NCI-H82 (cell line): ENCODE results near the gene GPR55.
A peak's percentile ranks its signal among the peaks of the same experiment; 100 is the strongest.
"Not testable (repeated sequence)": the region's sequence is repeated elsewhere in the genome, so short reads cannot be mapped to it uniquely, and the experiment has no call there.

Source experiments
- DNase-seq: peaks from one replicate; lab custom pipeline; 2025; lab: John Stamatoyannopoulos, UW

GPR55 gene, protein sequence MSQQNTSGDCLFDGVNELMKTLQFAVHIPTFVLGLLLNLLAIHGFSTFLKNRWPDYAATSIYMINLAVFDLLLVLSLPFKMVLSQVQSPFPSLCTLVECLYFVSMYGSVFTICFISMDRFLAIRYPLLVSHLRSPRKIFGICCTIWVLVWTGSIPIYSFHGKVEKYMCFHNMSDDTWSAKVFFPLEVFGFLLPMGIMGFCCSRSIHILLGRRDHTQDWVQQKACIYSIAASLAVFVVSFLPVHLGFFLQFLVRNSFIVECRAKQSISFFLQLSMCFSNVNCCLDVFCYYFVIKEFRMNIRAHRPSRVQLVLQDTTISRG

DNA sequence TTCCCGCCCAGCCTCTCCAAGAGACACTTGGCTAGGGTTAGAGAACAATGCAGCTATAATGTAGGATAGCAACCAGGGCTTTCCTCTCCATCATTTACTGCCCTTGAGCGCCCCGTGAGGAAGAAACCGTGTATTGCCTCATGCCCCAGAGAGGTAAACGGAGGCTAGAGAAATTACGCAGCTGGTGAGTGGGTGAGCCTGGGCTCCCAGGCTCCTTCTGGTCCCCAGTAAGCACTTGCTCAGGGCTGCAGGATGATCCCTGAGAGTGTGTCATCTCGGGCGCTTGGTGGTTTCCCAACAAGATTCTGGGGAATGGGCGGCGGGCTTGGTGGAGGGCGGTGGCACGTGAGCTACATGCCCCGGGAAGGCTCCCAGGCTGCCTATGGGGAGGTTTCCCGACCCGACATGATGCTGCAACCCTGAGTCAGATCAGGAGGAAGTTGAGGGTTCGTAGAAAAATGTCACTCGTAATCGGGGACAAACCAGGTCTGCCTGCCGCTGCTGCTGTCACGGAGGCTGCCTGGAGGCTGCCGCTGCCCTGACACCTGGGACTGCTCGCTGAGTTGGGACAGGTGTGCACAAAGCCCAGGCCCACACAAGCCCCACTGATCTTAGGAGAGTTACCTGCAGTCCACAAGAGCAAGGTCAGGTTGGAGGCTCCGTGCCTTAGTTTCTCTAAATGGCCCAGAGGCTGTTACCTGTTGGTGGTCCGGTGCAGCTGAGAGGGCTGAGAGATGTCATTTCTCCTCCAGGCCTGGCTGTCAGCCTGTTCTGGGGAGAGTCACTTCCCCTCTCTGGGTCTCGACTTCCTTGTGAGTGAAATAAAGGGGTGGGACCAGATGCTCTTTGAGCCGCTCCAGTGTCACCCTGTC lies at the start of gene GPR55:
TSS of gene GPR55 (minus strand) at position 773 of the 872 bp plus-strand sequence. CDS start 14,280 bp downstream, outside the sequence.
- DNase-seq = peak; percentile 64

DNA sequence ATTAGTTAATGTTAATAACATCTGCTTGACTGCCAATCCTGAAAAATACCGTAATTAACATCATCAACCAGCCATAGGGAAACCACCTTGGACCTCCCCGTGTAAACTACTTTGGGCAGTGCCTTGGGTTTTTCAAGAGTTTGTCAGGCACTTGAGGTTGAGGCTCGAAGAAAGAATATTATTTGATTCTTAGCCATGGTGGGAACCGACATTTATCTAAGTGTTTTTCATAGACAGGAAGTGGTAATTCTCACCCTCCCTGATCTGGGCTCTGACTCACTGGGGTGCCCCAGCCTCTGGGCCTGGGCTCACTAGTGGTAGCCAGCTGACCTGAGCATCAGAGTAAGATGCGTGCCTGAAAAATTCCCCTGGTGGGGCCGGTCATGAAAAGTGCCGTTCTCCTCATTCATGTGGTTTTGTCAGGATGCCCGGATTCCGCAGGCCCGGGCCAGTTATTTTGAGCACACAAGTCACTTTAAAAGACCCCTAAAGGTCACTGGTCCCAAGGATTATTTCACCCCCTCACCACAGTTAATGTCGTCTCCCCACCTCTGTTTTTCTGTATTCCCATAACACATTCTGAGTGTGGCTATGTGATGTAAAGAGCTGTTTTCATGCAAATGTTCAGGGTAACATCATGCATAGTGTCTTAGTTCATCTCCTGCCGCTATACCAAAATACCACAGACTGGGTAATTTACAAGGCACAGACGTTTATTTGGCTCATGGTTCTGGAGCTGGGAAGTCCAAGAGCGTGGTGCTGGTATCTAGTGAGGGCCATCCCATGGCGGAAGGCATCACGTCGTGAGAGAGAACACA lies 49.3 kb upstream of the GPR55 start:
- no peak for DNase-seq

DNA sequence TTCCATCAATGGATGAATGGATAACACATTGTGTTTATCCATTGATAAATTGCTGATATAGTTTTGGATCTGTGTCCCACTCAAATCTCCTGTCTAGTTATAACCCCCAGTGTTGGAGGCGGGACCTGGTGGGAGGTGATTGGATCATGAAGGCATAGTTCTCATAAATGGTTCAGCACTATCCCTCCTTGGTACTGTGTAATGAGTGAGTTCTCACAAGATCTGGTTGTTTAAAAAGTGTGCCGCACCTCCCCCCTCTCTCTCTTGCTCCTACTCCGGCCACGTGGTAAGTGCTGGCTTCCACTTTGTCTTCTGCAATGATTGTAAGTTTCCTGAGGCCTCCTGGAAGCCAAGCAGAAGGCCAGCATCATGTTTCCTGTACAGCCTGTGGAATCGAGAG lies 47.0 kb upstream of the GPR55 start:
- DNase-seq = no peak

DNA sequence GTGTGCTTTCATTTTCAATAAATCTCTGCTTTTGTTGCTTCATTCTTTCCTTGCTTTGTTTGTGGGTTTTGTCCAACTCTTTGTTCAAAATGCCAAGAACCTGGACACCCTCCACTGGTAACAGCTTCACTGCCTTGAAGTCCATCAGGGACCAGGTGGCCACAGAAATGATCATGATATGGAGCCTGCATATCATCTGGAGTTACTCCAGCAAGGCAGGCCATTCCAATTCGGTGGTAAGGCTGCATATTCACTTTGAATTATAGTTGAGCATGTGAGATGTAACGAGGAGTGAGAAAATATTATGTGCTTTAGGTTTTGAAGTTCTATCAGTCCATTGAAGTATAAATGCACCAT lies 44.6 kb upstream of the GPR55 start:
- DNase-seq = no peak

DNA sequence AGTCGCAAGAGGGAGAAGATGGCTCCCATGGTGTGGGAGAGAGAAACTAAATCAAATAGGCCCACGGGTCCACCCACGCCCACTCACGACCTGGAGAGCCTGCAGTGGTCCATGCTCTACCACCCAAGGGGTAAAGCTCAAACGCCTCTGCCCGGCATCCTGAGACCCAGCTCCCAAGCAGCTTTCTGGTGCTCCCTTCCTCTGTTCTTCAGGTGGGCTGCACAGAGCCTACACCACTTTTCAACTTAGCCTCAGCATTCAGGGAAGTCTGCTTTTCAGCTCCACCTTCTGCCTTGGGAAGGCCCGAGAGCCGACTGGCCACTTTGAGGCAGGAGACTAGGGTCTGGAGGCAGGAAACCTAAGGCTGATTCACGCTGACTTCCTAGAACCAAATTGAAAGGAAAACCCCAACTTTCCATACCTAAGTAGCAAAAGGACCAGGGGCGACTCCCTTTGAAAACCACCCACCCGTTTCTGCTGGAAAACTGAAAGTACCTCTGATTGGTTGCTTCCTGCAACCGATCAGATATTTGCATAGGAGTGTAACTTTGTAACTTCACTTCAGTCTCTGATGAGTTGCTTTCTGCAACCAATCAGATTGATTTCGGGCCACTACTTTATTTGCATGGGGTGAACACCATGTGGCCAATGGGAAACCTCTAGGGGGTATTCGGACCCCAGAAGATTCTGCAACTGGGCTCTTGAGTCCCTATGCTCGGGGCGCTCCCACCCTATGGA lies 44.0 kb upstream of the GPR55 start:
- DNase-seq = no peak

DNA sequence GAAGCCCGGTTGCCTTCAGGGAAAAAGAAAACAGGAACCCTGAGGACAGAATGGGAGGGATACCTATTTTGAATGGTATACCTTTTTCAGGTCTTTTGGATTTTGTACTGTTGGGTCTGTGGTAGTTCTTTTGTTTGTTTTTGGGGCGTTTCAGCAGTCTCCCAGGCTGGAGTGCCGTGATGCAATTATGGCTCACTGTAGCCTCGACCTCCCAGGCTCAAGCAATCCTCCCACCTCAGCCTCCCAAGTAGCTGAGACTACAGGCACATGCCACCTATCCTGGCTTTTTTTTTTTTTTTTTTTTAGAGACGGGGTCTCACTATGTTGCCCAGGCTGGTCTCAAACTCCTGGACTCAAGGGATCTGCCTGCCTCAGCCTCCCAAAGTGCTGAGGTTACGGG lies 43.3 kb upstream of the GPR55 start:
- DNase-seq = not testable (repeated sequence)

DNA sequence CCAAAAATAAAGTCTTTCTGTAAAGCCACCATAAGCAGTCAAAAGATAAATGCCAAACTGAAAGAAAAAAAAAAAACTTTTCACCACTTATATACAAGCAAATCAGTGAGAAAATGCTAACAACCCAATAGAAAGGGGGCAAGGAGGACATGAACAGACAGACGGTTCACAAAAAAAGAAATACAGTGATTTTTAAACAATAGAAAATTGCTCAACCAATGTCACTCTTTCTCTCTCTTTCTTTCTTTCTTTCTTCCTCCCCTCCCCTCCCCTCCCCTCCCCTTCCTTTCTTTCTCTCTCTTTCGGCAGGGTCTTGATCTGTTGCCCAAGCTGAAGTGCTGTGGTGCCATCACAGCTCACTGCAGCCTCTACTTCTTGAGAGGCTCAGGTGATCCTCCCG lies 42.1 kb upstream of the GPR55 start:
- DNase-seq = no peak

DNA sequence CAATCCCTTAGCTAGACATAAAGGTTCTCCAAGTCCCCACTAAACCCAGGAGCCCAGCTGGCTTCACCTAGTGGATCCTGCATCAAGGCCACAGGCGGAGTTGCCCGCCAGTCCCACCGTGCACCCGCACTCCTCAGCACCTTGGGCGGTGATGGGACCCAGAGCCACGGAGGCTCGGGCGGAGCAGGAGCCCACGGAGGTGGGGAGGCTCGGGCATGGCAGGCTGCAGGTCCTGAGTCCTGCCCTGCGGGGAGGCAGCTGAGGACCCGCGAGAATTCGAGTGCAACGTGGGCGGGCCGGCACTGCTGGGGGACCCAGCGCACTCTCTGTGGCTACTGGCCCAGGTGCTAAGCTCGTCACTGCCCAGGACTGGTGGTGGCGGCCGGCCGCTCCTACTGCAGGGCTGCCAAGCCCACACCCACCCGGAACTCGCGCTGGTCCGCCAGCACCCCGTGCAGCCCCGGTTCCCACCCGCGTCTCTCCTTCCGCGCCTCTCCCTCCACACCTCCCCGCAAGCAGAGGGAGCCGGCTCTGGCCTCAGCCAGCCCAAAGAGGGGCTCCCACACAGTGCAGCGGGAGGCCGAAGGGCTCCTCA lies 39.2 kb upstream of the GPR55 start:
- no peak for DNase-seq

DNA sequence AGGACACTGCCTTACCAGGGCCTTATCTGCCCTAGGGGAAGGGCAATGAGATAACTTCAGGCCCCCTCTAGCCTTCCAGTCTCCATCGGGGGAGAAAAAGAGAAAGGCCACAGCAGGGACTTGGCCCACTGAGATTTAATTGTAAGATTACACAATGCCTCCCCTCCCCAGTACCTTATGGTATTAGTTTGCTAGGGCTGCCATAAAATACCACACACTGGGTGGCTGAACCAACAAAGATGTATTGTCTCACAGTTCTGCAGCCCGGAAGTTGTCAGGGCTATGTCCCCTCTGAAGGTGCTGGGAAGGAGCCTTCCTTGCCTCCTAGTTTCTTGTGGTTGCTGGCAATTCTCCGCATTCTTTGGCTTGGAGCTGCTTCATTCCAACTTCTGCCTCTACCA lies 36.0 kb upstream of the GPR55 start:
- no peak for DNase-seq

DNA sequence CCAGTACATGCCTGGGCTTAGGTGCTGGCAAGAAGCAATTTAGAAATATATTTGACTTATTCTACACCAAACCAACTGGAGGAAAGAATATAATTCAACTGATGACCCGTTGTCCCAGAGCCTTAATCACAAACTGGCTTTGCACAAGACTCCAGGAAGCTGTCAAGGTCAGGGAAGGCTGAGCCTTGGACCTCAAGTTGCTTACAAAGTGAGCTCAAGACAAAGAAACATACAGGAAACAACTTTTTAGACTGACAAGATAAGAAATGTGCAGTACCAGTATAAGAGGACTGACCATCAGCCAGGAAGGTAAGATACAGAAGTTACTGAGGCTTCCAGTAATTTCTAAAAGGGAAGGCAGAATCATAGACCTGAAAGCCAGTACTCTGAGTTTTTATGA lies 35.0 kb upstream of the GPR55 start:
- DNase-seq = no peak

DNA sequence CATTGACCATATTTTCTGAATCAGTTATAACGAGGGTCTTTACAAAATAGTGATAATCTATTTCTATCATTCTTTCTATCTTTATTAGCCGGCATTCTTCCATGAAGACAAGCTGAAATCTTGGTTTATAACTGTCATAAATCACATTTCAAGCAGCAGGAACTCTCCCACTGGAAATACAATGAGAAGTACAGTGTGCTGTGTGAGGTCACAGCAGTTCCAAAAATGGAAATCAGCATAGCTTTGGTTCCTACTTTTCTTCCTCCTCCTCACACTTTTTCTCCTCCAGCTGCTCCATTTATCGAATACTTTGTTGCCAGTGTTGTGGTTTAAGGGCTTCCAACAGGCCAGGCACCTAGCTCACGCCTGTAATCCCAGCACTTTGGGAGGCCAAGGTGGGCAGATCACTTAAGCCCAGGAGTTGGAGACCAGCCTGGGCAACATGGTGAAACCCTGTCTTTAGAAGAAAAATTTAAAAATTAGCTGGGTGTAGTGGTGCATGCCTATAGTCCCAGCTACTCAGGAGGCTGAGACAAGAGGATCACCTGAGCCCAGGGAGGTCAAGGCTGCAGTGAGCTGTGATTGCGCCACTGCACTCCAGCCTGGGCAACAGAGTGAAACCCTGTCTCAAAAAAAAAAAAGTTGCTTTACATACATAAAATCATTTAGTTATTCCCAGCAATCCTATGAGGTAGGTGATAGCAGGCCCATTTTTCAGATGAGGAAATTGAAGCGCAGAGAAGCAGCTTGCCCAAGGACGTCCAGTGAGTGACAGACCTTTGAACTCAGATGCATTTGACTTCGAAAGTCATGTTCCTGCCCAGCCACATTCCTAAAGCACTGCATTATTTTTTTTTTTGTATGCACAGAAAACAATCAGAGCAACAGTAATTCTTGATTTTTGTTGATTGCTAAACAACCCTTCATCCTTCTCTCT lies 34.0 kb upstream of the GPR55 start:
- DNase-seq = no peak

DNA sequence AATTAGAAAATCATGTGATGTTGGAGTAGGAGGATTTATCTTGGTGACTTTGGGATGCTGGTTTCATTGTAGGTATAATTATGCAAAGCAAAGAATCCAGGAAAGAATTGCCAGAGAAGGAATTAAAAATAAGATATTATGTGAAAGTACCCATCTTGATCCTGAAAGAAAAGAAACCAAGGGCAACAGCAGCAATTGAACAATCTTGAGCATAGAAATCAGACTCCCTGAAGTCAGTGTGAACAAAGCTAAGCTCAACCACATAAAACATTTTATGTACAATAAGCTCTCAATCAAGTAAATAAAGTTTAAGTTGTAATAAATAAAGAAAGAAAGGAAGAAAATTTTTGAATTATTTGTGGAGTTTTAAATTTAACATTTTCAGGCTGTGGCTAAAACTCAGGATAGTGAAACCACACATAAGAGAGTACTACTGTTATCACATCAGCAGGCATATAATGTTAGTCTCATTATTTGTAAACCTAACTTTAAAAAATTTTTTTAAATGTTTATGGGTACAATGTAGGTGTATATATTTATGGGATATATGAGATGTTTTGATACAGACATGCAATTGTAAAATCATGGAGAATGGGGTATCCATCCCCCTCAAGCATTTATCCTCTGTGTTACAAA lies 32.8 kb upstream of the GPR55 start:
- no peak for DNase-seq

DNA sequence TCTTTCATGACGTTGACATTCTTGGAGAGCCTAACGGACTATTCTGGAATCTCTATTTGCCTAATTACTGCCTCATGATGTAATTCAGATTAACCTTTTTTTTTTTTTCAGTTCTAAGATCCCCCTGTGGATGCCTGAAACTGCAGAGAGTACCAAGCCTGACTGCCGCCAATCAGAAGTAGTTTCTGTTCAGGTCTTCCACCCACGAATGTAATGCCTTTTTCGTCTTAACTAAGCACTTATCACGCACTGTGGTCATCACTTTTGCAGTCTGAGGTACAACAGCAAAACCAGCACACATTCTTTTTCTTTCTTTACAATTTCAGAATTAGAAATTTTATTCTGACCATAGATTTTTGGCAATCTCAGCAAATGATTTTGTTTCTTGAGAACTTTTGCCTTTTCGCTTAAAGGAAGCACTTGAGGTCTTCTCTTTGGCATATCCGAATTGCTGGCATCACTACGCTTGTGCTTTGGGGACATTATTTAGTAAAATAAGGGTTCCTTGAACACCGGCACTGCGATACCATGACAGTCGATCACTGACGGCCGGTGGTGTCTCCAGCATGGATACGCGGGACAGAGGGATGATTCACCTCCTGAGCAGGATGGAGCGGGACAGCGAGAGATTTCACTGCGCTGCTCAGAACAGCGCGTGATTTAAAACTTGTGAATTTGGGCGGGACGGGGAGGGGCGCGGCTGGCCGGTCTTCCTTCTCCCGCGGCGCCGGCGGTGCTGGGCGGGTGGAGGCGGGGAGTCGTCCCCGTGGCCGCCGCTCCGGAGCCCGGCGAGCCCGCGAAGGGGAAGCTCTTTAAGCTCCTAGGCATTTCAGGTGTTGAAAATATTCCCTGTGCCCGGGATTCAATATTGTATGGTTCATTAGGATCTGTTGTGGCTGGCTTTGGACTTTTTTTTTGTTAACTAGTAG lies 32.0 kb upstream of the GPR55 start:
- DNase-seq = peak; percentile 40

DNA sequence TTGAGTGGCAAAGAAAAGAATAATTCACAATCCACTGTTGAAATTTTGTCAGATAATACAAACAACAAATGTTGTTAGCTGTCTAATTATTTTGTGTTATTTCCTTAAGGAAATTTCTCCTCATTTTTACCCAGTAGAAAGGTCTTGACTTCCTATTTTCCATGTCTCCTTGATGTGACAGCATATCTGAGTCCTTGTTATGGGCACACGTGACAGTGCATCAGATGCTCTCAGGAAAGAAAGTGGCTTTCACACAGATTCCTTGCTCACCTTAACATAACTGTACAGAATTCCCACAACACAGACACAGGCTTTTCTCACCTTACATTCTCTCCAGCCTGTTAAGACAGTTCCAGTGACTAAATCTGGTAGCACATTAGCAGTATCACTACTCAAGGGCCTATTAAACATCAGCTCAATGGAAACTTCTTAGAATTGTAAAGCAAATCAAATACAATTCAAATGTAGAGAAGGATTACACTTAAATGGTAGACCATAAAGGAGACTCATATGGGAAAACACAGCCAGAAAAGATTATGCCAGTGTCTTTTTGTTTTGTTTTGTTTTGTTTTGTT lies 30.2 kb upstream of the GPR55 start:
- no peak for DNase-seq

DNA sequence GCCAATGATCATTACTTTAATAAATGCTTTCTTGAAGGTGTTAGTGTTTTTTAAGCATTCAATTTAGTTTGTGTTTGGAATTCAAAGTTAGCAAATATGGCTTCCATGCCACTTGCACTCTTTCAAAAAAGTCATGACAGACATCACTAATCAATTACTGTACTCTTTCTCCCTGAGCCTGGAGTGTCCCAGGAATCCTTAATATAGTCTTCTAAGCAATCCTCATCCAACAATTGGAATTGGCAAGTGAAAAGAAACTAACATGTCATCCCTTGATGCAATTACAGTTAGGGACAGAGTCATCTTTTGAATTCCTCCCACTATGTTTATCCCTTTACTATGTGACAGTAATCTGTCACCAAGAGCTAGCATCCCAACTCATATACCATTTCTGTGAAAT lies 29.7 kb upstream of the GPR55 start:
- no peak for DNase-seq

DNA sequence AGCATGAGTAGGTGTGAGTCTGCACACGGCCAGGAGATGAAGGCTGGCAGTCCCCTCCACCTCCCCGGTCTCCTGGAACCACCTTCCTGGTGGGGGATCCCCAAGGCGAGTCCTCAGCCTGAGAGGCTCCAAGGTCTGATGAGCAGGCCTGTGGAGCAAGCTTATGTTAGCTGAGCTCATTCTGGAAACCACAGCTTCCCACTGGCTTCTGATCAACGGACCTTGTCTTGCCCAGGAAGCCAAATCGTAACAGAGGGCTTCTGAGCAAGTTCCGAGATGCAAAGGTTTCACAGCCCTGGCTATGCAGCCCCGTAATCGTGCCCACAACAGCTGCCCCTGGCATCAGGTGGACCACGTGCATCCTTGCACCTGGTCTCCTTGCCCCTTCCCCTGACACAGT lies 28.8 kb upstream of the GPR55 start:
- DNase-seq = no peak

DNA sequence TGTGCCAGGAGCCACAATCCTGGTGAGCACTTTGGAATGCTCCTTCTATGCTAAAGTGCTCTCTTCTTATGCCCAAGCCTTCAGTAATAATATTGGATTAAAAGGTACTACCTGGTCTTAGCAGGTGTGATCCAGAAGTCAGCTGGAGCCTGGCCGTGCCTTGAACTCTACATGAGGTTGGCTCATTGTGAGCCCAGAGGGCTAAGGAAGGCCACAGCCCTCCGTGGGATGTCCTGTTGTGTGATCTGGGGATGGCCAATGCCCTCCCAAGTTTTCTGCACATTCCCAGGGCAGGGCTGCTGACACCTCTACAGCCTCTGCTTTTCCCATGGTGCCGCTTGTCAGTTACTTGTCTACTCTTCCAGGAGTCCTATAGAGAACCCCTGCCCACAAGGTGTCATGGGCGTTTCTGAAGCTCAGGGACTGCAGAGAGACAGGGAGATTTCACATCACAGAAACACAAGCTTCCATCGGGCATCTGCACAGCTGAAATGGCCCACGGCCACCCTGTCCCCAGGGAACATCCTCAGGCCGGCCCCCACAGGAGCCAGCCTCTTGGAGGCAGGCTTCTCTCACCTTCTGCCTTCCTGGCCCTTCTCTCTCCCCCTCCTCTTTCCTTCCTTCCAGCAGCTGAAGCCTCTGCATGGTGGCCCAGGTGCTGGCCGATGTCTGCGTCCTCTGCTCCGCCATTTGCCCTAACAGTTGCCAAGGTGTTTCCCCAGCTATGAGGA lies 27.3 kb upstream of the GPR55 start:
- no peak for DNase-seq

DNA sequence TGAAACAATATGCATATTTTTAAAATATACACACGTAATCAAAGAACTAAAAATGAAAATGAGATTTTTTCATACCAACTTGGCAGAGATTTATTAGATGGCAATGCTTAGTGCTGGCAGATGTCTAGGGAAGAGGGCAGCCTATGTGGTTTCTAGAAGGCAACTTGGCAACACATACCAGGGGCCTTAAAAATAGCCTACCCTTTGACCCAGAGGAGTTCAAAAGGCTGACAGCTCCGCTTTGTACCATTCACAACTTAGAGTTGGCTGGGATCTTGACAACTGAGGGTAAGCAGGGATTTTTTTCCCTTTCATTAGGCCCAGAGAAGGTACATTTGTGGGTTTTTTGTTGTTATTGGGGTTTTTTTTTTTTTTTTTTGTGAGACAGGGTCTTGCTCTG lies 26.4 kb upstream of the GPR55 start:
- no peak for DNase-seq
